Activated CD4-positive, alpha-beta T cell treated with anti-CD3 and anti-CD28 coated beads, Interleukin-2, amount 50 U/mL, for 16 hours (primary cell): ENCODE data around the gene GNA12.
"Not testable (repeated sequence)": the region's sequence is repeated elsewhere in the genome, so short reads cannot be mapped to it uniquely, and the experiment has no call there.

Experiments used
- DNase-seq: peaks from one replicate; pipeline ENCODE4 v3.0.0-alpha.2; 2020

The GNA12 gene

DNA sequence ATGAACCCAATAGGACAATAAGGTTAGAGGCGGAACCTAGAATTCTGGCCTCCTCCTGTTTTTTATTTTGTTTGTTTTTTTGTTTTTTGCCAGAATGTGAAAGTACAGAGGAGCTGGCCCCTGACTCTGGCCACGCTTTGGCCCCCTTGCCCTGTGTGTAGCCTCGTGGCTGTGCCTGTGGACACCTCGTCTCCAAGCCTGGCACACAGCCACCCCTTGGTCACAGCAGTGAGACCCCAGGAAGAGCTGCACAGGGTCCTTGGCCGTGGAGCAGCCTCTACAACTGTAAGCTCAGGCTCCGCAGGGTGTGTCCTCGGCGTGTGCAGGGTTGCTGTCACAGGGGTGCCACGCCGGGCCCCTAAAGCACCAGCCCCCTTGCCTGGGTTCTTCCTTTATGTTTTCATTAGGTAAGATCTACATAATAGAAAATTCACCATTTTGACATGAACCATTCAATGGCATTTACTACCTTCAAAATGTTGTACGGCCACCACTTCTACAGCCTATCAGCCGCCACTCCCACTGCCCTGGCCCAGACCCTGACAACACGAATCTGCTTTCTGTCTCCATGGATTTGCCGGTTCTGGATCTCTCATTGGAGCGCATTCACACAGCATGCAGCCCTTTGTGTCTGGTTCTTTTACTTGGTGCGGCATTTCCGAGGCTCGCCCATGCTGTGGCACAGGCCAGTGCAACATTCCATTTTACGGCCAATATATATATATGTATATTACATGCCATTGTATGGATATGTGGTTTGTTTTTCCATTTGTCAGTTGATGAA lies 105.2 kb downstream of the GNA12 start:
- no peak for DNase-seq

DNA sequence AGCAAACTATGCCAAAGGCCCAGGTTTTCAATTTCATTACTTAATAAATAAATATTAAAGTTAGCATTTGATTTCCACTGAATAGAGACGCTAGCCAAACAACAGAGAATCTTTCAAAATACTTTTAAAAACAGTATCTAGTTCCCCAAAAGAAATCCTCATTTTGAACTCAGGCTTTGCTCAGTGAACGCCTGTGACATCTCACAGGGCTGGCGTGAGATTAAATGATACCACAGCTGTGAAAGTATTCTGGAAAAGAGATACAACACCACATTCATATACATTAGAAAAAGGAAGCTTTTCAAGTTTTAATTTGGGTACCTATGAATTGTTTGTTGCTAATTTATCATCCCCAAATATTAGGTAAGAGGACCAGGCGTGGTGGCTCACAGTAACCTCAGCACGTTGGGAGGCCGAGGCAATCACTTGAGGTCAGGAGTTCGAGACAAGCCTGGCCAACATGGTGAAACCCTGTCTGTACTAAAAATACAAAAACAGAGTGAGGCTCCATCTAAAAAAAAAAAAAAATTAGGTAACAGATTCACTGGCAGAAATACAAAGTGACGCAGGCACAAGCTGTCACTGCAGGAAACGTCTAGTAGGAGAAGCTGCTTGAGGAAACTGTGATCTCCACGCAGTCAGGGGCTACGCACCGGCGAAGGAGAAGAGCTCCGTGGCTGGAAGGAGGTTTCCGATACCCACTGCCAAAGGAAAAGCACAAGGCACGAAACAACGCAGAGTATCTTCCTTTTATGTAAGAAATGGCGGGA lies 106.2 kb downstream of the GNA12 start:
- no peak for DNase-seq

DNA sequence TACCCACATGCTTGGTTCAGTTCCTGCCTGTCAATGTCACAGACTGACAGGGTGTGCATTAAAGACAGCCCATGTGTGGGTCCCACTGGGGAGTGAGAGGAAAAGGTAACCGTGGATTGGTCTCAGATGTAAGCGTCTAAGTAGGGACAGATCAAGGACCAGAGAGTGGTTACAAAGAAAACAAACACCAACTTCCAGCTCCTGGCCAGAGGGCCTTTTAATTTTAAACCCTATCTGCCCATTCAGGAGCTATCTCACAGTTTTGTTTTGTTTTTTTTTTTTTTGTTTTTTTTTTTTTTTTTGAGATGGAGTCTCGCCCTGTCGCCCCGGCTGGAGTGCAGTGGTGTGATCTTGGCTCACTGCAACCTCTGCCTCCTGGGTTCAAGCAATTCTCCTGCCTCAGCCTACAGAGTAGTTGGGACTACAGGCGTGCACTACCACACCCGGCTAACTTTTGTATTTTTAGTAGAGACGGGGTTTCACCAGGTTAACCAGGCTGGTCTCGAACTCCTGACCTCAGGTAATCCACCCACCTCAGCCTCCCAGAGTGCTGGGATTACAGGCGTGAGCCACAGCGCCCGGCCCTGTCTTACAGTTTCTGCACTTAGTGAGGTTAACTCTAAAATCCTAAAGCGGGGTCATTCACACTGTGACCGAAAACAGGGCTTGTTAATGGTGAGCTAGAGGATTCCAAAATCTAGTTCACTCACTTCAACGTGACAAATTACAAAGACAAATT lies 106.9 kb downstream of the GNA12 start:
- not testable (repeated sequence) for DNase-seq

DNA sequence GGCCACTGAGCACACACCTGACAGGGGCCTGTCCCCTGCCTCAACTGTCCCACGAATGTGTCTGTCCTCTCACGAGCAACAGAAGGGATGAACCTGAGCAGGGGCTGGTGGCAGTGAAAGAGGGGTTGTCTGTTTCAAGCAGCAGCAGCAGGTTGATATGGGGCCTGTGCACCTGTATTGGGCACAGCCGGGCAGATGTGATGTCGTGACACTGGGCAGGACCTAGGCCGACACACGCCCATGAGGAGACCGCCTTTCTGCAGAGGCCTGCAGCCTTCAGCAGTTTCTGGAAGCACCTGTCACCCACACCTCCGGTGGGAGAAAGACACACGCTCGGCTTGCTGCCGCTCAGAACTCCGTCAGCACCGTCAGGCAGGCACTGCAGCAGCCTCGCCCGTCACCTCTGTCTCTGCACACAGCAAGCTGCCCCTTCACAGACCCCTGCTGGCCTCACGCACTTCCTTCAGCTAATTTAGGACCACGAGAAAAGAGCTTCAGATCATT lies 107.6 kb downstream of the GNA12 start:
- DNase-seq, result no peak

DNA sequence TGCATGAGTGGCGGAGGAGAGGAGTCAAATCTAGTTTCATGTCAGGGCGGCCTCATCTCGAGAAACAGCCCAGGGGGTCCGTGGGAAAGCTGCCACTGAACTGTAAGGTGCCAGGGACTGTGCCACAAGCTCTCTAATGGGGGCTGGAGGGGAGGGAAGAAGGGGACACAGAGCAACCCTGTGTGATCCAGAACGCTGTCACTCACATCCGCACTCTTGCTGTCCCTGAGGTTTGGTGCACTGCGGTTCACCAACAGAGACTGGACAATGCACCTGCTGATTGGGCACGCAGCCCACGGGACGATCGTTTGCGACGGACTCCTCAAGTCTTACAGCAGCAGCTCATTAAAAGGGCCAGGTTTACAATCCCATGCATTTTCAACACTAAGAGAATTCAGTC lies 108.4 kb downstream of the GNA12 start:
- no peak for DNase-seq

DNA sequence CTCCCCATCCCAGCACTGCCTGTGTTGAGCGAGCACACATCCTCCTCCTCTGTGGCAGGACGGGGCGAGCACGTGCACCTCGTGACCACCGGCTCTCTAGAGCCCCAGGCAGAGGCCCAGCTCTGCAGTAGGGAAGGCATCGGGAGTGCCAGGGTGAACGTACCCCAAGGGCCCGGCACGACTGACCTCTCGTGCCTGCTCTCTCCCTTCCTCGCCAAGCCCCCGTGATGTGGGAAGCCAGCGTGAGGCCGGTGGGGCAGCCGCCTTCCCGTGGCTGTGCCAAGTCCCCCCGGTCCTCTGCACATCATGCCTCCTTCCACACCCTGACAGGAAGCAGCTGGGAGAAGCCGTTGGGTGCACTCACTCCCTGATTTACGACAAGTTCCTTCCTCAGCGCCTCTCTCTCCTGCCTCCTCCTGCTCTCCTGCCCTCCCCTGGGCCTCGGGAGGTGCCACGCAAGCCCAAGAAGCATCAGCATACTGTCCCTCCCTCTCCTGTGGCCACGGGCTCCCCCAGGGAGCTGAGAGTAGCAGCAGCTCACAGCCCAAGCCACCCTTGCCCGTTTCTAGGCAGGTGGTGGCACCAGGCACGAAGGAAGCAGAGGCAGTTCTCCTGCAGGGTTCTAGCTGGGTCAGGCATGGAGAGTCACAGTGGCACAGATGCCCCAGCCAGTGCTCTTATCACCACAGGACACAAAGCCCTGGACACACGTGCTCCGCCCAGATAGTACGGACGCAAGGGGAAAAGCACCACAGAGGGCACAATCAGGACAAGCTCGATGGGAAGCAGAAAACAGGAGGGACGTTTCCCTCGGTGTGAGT lies 109.1 kb downstream of the GNA12 start:
- DNase-seq, result no peak

DNA sequence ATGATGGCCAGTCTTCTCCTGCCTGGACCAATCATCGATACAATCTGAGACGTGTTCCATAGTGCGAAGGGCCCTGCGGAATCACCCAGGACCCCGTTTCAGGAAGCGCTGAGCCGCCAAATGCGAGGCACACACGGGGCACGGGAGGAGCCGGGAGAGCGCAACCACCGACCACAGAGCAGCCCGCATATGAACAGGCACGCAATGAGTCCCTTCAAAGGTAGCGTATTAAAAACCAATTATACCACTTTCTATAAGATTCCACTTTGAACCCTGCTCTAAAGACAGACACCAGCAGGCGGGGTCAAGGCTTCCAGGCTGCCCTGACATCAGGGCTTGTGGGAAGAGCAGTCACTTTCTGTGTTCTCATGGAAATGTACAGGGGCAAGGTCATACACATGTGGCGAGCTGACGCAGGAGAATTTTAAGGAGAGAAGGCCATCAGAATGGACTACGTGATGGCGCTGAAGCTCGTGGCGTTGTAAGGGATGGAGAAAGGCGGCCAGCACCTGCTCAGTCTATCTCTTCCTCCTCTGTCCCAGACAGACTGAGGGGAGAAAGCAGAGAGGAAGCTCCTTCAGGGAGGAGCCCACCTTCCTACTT lies 109.9 kb downstream of the GNA12 start:
- DNase-seq, result no peak

DNA sequence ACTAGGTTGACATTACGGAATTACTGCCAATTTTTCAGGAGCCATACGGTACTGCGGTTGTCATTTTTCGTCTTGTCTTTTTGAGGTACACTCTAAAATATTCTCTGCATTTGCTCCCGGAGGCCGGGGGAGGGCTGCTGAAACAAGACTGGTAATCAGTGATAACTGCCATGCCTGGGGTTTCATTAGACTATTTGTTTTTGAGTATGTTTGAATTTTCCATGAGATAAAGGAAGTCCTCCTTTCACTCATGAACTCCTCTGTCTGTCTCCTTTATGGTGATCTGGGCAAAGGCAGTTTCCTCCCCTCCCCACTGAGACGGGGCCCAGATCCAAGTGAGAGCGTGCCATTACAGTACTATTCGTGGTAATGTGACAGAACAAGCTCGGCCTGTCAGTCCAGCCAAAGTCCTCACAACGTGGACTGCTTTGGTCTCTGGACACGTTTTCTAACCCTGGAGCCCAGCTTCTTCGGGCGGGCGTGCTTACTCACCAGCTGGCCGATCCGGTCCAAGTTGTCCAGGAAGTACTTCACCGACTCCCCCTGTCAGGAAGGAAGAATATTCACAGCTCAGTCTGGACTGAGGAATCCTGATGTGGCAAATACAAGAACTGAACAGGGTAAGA lies 111.0 kb downstream of the GNA12 start:
- DNase-seq, result no peak

DNA sequence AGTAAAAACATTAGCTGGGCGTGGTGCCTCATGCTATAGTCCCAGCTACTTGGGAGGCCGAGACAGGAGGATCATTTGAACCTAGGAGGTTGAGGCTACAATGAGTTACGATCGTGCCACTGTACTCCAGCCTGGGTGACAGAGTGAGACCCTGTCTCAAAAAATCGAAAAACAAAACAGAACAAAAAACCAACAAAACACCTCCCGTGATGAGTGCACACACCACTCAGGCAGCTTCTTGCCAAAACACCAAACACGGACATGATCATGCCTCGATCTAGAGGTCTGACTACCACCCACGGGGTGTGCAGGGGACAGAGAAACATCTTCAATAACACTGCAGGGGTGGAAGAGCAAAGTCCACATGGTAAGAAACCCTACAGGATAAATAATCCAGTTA lies 111.7 kb downstream of the GNA12 start:
- DNase-seq, result no peak

DNA sequence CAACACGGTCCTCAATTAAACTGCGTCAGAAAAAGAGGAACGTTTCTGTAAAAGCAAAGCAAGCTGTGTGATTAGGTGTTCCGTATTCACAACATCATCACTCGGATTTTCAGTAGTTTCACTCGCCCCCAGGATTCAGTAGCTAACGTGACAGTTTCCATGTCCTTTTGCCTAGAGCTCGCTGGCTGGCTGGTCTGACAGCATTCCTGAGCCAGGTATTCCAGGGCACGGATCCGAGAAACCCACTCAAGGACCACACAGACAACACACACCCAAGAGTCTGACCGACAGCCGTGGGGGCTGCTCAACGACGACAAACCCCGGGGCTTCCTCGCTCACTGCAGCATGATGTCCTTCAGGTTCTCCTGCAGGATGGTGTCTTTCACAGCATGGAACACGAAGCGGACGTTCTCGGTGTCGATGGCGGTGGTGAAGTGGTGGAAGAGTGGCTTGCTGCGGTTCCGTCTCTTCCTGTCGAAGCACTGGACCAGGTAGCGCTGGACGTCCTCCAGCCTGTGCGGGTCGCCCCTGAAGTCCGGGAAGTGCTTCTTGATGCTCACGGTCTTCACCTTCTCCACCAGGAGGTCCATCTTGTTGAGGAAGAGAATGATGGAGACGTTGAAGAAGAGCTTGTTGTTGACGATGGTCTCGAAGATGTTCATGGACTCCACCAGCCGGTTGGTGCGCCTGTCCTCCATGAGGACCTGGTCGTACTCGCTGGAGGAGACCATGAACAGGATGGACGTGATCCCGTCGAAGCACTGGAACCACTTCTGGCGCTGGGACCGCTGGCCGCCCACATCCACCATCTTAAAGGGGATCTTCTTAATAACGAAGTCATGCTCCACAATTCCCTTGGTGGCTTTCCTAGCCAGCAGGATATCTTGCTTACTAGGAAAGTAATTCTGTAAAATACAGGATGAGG lies 113.0 kb downstream of the GNA12 start:
- no peak for DNase-seq

DNA sequence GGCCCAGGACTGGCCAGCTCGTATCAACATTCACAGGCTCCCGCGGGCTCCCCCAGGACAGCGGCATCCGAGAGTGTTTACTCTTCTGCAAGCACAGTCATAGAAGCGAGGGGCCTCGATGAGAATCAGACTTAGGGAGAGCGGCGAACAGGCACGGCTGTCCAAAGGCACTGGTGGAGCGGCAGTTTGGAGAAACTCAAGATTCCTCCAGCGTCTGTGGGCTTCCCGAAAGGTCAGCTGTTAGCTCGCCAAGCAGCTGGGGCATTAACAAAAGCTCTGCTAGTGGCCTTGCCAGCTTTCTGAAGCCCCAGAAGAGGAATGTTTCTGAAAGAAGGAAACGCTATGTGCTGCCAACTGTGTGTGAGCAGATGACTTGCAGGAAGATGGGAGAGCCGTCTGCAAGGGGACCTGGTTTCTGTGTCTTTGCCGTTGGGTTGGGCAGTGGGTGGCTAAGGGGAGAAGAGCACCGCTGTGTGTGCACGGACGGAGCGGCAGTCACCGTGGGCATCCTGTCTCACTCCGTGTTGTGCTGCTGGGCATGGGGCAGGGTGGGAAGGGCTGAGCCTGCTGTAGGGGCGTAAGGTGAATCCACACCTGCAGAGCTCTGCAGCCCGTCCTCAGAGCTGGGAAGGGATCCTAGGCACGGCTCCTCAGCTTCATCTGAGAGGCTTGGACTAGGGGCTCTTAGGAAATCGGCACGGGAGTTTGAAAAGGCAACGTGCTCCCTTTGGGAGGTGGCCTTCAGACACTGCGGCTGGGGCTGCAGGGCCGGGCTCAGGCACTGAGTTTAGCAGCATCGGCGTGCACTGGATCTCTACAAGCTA lies 114.0 kb downstream of the GNA12 start:
- DNase-seq, result no peak

DNA sequence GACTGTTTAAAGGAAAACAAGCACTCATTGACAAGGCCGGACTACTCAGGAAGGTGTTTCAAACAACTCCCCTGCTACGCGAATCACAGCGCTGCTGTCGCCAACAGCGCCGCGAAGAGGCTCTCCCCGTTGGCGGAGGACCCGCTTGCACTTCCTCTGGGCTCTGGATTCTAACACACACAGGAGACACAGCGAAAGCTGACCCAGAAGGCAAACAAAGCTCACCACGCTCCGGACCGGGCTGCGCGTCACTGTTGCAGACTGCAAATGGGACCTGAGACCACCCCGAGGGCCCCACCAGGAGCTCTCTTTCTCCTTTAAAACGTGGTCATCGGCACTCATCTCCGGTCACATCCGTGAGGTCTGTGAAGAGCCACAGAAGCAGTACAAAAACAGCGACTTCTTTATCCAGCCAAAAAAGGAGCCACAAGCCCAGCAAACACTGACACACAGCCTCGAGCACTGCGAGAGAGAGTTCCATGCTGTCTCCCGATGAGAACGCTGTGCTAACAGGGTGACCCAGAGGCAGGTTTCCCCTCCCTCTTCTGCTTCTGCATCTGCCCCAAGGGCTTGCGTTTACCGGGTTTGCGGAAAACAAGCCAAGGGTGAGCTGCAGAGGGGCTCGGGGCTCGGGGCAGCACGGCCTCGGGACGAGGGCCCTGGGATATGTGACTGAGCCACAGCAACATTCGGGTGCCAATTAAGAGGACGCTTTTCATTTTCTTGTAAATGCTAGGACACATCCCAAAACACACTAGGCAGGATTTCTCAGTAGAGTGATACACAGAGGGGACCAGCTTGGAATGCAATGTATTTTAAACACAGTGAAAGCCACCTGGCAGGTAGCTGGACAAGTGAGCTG lies 114.8 kb downstream of the GNA12 start:
- DNase-seq, result no peak

DNA sequence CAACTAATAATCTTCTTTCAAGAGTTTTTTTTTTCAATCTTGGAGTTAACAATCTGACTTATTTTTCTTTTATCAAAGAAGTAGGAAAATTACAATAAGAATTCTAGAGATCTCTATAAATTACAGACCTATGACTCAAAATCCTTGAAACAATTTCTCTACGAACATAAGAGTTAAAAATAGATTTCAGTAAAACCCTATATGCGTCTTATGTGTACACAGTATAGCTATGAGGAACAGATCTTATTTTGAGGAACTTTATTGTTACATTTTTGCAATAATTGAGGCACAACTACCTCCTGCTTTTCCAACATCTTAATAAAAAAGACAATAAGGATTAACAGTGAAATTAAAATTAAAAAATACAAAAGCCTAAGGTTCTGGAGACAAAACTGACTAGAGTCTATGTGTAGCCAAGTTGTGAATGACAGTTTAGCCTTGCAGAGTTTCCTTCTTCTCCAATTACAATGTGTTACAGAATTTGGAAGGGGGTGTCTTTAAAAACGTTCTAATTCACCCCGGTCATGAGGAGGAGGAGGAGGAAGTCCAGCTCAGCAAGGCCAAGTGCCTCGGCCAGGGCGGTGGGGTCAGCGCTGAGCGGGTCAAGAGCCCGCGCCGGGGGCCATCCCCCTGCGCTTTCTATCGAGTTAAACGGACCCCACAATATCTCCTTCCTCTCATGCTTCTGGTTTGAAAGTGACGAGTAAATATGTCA lies 115.6 kb downstream of the GNA12 start:
- no peak for DNase-seq

DNA sequence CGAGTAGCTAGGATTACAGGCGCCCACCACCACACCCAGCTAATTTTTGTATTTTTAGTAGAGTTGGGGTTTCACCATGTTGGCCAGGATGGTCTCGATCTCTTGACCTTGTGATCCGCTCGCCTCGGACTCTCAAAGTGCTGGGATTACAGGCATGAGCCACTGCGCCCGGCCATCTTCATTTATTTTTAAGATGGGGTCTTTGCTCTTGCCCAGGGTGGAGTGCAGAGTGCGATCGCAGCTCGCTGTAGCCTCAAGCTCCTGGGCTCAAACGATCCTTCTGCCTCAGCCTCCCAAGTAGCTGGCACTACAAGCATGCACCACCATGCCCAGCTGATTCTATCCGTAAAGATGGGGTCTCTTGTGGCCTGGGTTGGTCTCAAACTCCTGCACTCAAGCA lies 116.9 kb downstream of the GNA12 start:
- not testable (repeated sequence) for DNase-seq

DNA sequence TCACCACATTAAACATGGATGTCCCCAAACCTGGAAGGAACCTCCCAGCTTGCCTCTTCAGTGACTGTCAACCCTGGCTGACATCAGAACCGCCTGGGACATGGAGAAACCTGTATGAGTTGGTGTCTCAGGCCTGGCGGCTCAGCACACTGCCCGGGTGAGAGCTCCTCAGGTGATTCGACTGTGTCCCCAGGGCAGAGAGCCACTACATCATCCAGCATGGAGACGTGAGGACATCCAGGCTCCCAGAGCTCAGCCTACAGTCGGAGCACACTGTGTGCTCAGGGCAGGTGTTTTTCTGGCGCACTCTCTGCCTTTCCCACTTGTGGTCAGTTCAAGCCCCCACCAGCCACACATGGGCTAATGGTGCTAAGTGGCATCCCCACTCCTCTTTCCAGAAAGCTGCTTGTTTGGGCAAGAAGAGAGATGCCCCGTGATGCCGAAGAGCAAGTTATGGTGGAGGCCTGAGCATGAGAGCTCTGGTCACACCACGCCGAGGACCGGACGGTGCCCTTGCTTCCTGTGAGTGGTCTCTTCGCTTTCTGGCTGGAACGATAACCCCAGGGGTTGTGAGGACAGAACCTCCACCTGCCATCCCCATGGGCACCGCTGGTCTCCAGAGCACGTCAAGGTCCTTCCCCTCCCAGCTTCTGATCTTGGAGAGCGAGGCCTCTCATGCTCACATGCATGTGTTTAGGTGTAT lies 117.6 kb downstream of the GNA12 start:
- DNase-seq, result no peak

DNA sequence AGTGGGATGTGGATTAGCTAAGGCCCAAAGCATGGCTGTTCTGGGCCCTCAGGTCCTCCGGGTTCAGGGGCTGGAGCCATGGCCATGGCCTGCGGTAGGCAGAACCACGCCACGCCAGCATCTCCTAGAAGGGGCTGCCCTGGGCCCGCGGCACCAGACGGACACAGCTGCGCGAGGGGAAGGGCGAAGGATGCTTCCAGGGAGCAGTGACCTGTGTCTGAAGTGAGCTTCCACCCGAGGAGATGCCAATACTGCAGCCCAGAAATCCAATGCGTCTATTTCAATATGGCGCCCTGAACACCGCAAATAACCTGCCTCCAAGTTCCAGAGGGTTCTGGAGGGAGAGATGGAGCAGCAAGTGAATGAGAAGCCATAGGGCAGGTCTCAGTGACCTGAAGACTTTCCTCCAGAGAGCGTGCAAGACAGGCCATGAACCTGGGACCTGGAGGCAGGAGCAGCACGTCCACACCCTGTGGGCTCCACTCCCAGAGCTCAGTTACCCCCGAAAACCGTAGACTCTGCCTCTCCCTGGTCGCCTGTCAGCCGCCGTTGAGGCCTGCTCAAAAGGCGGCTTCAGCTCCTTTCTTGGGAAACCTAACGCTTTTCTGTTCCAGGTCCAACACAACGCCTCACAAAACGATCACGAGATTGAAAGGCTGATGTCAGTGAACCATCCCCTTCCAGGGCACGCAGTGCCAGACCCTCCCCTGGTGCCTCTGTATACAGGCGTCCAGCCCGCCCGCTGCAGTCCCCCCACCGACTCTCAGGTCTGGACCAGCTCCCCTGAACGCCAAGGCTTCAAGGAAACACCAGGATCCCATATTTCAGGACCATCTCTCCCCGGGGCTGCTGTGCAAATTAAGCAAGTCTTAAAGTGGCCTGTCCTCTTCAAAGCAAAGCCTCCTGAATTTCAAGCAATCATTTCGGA lies 118.7 kb downstream of the GNA12 start:
- no peak for DNase-seq
